Midbrain (tissue), 1 donor: ENCODE results near the gene GTPBP4.
"Not testable (repeated sequence)": the region's sequence is repeated elsewhere in the genome, so short reads cannot be mapped to it uniquely, and the experiment has no call there.

Experiments used
- DNase-seq: peaks from one replicate; lab custom pipeline; 2025; lab: John Stamatoyannopoulos, UW

GTPBP4 gene

GRCh38 chr10:988667-989545 lies 672 bp downstream of the GTPBP4 start:
- DNase-seq: no peak

- no peak for DNase-seq
Measured at GRCh38 chr10:990808-991207, 2.6 kb downstream of the GTPBP4 start.

- no peak for DNase-seq
Measured at GRCh38 chr10:992467-992866, 4.2 kb downstream of the GTPBP4 start.

- DNase-seq: no peak
Measured at GRCh38 chr10:992871-993270, 4.6 kb downstream of the GTPBP4 start.

GRCh38 chr10:994836-995558 lies 6.8 kb downstream of the GTPBP4 start:
- no peak for DNase-seq

- DNase-seq: no peak
Measured at GRCh38 chr10:995559-995926, 7.3 kb downstream of the GTPBP4 start.

GRCh38 chr10:996031-996430 lies 7.8 kb downstream of the GTPBP4 start:
- DNase-seq: no peak

- no peak for DNase-seq
Measured at GRCh38 chr10:997266-998022, 9.2 kb downstream of the GTPBP4 start.

GRCh38 chr10:1002425-1003006 lies 14.3 kb downstream of the GTPBP4 start:
- no peak for DNase-seq

GRCh38 chr10:1003884-1004670 lies 15.8 kb downstream of the GTPBP4 start:
- no peak for DNase-seq

- no peak for DNase-seq
Measured at GRCh38 chr10:1006573-1006972, 18.3 kb downstream of the GTPBP4 start.

- DNase-seq: no peak
Measured at GRCh38 chr10:1007583-1007982, 19.3 kb downstream of the GTPBP4 start.

- no peak for DNase-seq
Measured at GRCh38 chr10:1009071-1009494, 20.8 kb downstream of the GTPBP4 start.

- DNase-seq: not testable (repeated sequence)
Measured at GRCh38 chr10:1009947-1010346, 21.7 kb downstream of the GTPBP4 start.

- no peak for DNase-seq
Measured at GRCh38 chr10:1010703-1011102, 22.5 kb downstream of the GTPBP4 start.

GRCh38 chr10:1011696-1012095 lies 23.5 kb downstream of the GTPBP4 start:
- no peak for DNase-seq

- no peak for DNase-seq
Measured at GRCh38 chr10:1015688-1016087, 27.5 kb downstream of the GTPBP4 start.

- no peak for DNase-seq
Measured at GRCh38 chr10:1019362-1019761, 31.1 kb downstream of the GTPBP4 start.

GRCh38 chr10:1020460-1020859 lies 32.2 kb downstream of the GTPBP4 start:
- DNase-seq: no peak

- no peak for DNase-seq
Measured at GRCh38 chr10:1020958-1021357, 32.7 kb downstream of the GTPBP4 start.

- peak; percentile 70 for DNase-seq
Measured at GRCh38 chr10:1022413-1022812, 34.2 kb downstream of the GTPBP4 start.
